ENCODE measurements around the gene PROZ. TPM values are rescaled to one million over a fixed set of nuclear protein-coding genes. Genes with fewer than 3 reads are reported as not detected.
"Not testable (repeated sequence)": the region's sequence is repeated elsewhere in the genome, so short reads cannot be mapped to it uniquely, and the experiment has no call there.

PROZ gene
- total and polyA plus RNA-seq, 2 of the 13 experiments (the other 11 are each of a cell fraction or from before 2014, with no cell fraction given): 5.6 to 22.5 TPM

DNA sequence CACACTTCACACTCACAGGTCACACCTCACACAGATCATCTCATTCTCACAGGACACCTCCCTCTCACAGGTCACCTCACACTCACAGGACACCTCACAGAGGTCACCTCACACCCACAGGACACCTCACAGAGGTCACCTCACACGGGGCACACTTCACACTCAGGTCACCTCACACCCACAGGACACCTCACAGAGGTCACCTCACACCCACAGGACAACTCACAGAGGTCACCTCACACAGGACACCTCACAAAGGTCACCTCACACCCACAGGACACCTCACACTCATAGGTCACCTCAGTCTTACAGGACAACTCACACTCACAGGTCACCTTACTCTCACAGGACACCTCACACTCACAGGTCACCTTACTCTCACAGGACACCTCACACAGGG is 46.0 kb upstream of the PROZ start:
- DNase-seq (ENCODE audit: low spot score); in situ Hi-C loops (cut with HindIII; ENCODE audit: extremely low pct_ligation_motif_present, low pct_unique_long_range_greater_than_20kb): not testable (repeated sequence)

DNA sequence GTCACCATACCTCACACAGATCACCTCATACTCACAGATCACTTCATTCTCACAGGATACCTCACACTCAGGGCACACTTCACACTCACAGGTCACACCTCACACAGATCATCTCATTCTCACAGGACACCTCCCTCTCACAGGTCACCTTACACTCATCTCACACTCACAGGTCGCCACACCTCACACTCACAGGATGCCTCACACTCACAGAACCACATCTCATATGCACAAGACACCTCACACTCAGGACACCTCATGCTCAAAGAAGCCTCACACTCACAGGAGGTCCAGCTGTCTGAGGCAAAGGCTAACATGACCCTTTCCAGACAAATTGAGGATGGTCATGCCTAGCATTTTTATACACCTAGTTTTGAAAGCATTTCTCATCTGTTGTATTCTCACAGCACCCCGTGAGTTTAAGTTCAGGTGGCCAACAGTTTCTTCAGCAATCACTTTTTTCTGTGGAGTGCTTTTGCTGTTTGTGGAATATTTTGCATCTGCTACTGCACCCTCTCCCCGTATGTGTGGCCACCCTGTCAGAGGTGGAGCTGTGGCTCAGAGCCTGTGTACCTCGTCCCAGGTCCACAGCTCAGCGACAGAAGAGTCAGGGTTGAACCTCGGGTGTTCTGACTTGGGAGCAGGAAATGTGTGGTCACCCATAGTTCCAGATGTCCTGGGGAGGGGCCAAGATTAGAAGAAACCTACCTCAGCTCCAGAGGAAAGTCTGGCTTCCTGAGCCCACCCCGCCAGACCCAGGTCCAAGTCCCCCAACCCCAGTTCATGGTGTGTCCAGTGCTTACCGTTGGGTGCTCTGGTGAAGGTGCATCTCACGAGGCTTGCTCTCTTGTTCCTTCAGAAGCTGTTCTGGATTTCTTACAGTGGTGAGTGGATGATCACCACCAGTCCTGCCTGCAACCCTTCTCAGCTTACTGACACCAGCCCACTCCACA is 45.3 kb upstream of the PROZ start:
- in situ Hi-C loops (cut with HindIII; ENCODE audit: extremely low pct_ligation_motif_present, low pct_unique_long_range_greater_than_20kb): no loop called here
- 63% methylated on average over 7 of the region's 9 CpGs for WGBS (ENCODE audit: low lambda C conversion rate)
- DNase-seq (ENCODE audit: low spot score) (no peak), FAIRE-seq (no peak), ATAC-seq (peak; percentile 61)
- Histone ChIP-seq H3K79me2 (ENCODE audit: insufficient read depth, low read length) (no peaks in the 10 kb centered on the region), H3K36me3 (replicated peaks in 1 of 2; ENCODE audit: control insufficient read depth in 1 of 2, insufficient read depth in 2 of 2, low read length in 2 of 2) (peaks cover 0 to 1% of the 10 kb centered on the region in 2 experiments; a peak in 1 of 5 replicates), H3K27ac (ENCODE audit: extremely low read length, insufficient read depth, low read length) (no peak overlapping the region), H3K4me2 (ENCODE audit: low read depth, low read length) (no peak overlapping the region), H2AFZ (ENCODE audit: low read length) (no peak overlapping the region), H3K9me3 (ENCODE audit: low read length) (no peaks in the 10 kb centered on the region), H3K4me1 (ENCODE audit: insufficient read depth, low read length) (peaks cover 16% of the 10 kb centered on the region), H4K20me1 (ENCODE audit: insufficient read depth, low read length) (no peaks in the 10 kb centered on the region), H3K9ac (ENCODE audit: insufficient read depth, low read depth, low read length) (no peak overlapping the region), H3K4me3 (replicated peaks in 1 of 3; ENCODE audit: insufficient read depth in 1 of 3, low read depth in 2 of 3, low read length in 3 of 3) (no peak overlapping the region), H3K27me3 (ENCODE audit: control insufficient read depth in 1 of 2, insufficient read depth in 2 of 2, low read length in 2 of 2) (no peaks in the 10 kb centered on the region)
- no TSS peak for BruUV-seq (replicated peaks)
- TF ChIP-seq, protein P1, sequence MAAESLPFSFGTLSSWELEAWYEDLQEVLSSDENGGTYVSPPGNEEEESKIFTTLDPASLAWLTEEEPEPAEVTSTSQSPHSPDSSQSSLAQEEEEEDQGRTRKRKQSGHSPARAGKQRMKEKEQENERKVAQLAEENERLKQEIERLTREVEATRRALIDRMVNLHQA (CRISPR knock-in tag; IDR thresholded peaks at IDR 0.05): no peak
- TF ChIP-seq HNF4A (CRISPR knock-in tag; IDR thresholded peaks at IDR 0.05): peak; percentile 60
- TF ChIP-seq, protein P2, sequence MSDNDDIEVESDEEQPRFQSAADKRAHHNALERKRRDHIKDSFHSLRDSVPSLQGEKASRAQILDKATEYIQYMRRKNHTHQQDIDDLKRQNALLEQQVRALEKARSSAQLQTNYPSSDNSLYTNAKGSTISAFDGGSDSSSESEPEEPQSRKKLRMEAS (IDR thresholded peaks at IDR 0.05): no peak
- peak; percentile 20 for TF ChIP-seq AGO1 (IDR thresholded peaks at IDR 0.05; ENCODE audit: low read depth, low read length, poor library complexity, severe bottlenecking)
- TF ChIP-seq ISL2 (CRISPR knock-in tag; IDR thresholded peaks at IDR 0.05): no peak
- TF ChIP-seq HOXA9 (CRISPR knock-in tag; IDR thresholded peaks at IDR 0.05; ENCODE audit: borderline replicate concordance): 0 out of 2 replicates have a peak, but pooled peaks have one; percentile 55
- no peak for TF ChIP-seq ZNF782 (CRISPR knock-in tag; IDR thresholded peaks at IDR 0.05; ENCODE audit: borderline replicate concordance)
- no peak for TF ChIP-seq ARNTL (CRISPR knock-in tag; IDR thresholded peaks at IDR 0.05)
- peak; percentile 68; the same call in 1 of the 2 replicates for TF ChIP-seq AKAP8 (CRISPR knock-in tag; IDR thresholded peaks at IDR 0.05)
- TF ChIP-seq ZNF567 (CRISPR knock-in tag; IDR thresholded peaks at IDR 0.05; ENCODE audit: borderline replicate concordance): 0 out of 2 replicates have a peak, but pooled peaks have one; percentile 29
- TF ChIP-seq, protein P3, sequence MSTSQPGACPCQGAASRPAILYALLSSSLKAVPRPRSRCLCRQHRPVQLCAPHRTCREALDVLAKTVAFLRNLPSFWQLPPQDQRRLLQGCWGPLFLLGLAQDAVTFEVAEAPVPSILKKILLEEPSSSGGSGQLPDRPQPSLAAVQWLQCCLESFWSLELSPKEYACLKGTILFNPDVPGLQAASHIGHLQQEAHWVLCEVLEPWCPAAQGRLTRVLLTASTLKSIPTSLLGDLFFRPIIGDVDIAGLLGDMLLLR (CRISPR knock-in tag; IDR thresholded peaks at IDR 0.05): no peak
- no peak for TF ChIP-seq ETV5 (CRISPR knock-in tag; IDR thresholded peaks at IDR 0.05; ENCODE audit: borderline replicate concordance)
- TF ChIP-seq GZF1 (CRISPR knock-in tag; IDR thresholded peaks at IDR 0.05): no peak
- ChIA-PET CTCF (ENCODE audit: low intra/inter-chr PET ratio, low total read pairs) (no interaction called here), POLR2A (interaction anchor here (2.2 to 2.5 kb wide), 3 partner anchors 8 to 37 kb away, joined by 6 to 18 read pairs (median 13); partner anchors contain the start of genes F10 and F7)
- intact Hi-C loops (cut with micrococcal nuclease; ENCODE audit: unreplicated experiment): no loop called here

More for the DNA sequence above, 46.0 kb upstream of the PROZ start:
- ATAC-seq; CTCF ChIA-PET (ENCODE audit: low intra/inter-chr PET ratio, low total read pairs); H3K9ac ChIP-seq (ENCODE audit: insufficient read depth, low read depth, low read length); H3K27ac ChIP-seq (ENCODE audit: extremely low read length, insufficient read depth, low read length); H3K27me3 ChIP-seq (ENCODE audit: control insufficient read depth in 1 of 2, insufficient read depth in 2 of 2, low read length in 2 of 2); BruUV-seq (replicated peaks); H3K9me3 ChIP-seq (ENCODE audit: low read length); H3K79me2 ChIP-seq (ENCODE audit: insufficient read depth, low read length); H2AFZ ChIP-seq (ENCODE audit: low read length); H3K4me2 ChIP-seq (ENCODE audit: low read depth, low read length); intact Hi-C loops (cut with micrococcal nuclease; ENCODE audit: unreplicated experiment); H4K20me1 ChIP-seq (ENCODE audit: insufficient read depth, low read length); POLR2A ChIA-PET; H3K36me3 ChIP-seq (replicated peaks in 1 of 2; ENCODE audit: control insufficient read depth in 1 of 2, insufficient read depth in 2 of 2, low read length in 2 of 2); H3K4me3 ChIP-seq (replicated peaks in 1 of 3; ENCODE audit: insufficient read depth in 1 of 3, low read depth in 2 of 3, low read length in 3 of 3): not testable (repeated sequence)
- TF ChIP-seq AKAP8 (CRISPR knock-in tag; IDR thresholded peaks at IDR 0.05): peak; percentile 58; the same call in 1 of the 2 replicates
- peak; percentile 60 for FAIRE-seq
- peaks cover 16% of the 10 kb centered on the region for H3K4me1 ChIP-seq (ENCODE audit: insufficient read depth, low read length)
- WGBS (ENCODE audit: low lambda C conversion rate): 77% methylated on average over 1 of the region's 1 CpG

All from HepG2 (cell line).